Transverse colon (tissue), 4 donors: Measurements from ENCODE around the gene TNRC18.

ENCODE experiments used
- POLR2A ChIP-seq: fragments of 450-650 bp; IDR thresholded peaks from one replicate; pipeline ENCODE4 v1.6.1; 2016; ENCODE audit warnings: antibody characterized with exemption, mild to moderate bottlenecking, moderate library complexity
- POLR2AphosphoS5 ChIP-seq, 3 donors: sonication (generic); formaldehyde crosslinking; IDR thresholded peaks; one replicate each; pipeline ENCODE4 v1.6.1; 2016; ENCODE audit warnings: antibody characterized with exemption in 3 of 3
- TF ChIP-seq, protein P1 (sequence below), 5 experiments: fragments of 200-600 bp in 3 of 5; fragments of 450-650 bp in 2 of 5; sonication (generic) in 3 of 5; IDR thresholded peaks; 1 replicate in 2 of 5; 2 replicates in 3 of 5; pipeline ENCODE4 v1.5.1; 2016 to 2017; ENCODE audit warnings: antibody characterized with exemption in 5 of 5, inconsistent platforms in 3 of 5, mild to moderate bottlenecking in 2 of 5, moderate library complexity in 1 of 5

DNA sequence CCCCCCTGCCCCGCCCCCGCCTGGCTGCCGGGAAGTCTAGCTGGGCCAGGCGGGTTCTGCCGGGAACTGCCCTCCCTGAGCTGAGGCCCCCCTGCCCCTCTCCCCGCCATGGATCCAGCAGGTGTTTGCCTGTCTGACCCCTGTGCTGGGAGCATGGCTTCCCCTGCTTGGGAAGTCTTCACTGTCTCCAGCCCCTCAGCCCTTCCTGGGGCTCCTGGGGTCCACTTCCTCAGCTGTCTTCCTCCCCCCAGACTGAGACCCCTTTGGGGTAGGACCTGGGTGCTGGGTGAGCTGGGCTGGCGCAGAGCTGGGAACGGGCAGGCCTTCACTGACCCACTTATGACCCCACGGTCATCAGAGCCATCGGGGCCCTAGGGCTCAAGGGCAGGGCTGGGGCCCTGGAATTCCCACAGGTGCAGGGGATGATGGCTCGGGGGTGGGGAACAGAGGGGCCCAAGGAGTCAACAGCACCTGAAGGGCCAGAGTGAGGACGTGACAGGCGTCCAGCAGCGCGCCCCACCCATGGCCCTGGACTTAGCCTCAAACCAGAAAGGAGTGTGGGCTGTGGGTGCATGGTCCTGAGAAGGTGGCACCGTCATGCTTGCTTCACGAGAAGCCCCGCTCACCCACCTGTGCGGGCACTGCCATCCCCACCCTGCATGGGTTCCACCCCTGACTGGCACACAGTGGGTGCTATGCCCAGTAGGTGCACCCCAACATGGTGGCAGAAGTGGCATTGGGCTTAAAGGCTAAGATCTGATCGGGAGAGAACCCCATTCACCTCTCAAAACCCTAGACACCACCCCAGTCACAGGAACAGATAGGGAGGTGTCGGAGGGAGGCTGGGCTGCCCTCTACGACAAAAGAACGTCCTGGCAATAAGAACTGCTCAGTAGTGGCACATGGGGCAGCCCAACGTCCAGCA is 16.2 kb upstream of the TNRC18 start:
- TF ChIP-seq, protein P1, sequence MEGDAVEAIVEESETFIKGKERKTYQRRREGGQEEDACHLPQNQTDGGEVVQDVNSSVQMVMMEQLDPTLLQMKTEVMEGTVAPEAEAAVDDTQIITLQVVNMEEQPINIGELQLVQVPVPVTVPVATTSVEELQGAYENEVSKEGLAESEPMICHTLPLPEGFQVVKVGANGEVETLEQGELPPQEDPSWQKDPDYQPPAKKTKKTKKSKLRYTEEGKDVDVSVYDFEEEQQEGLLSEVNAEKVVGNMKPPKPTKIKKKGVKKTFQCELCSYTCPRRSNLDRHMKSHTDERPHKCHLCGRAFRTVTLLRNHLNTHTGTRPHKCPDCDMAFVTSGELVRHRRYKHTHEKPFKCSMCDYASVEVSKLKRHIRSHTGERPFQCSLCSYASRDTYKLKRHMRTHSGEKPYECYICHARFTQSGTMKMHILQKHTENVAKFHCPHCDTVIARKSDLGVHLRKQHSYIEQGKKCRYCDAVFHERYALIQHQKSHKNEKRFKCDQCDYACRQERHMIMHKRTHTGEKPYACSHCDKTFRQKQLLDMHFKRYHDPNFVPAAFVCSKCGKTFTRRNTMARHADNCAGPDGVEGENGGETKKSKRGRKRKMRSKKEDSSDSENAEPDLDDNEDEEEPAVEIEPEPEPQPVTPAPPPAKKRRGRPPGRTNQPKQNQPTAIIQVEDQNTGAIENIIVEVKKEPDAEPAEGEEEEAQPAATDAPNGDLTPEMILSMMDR (IDR thresholded peaks at IDR 0.05): no peak
- no peak for TF ChIP-seq POLR2A
- TF ChIP-seq POLR2AphosphoS5 (IDR thresholded peaks at IDR 0.05): no peak
